H1 (cell line): Measurements from ENCODE around the gene PLK3. TPM values are rescaled to one million over a fixed set of nuclear protein-coding genes. Genes with fewer than 3 reads are reported as not detected.

Experiments
- CTCF ChIA-PET: fragments of 300-600 bp; sonication (Branson Sonifier 250); formaldehyde crosslinking; loops from one replicate; lab custom pipeline; 2021; ENCODE audit not compliant: partially characterized antibody; lab: Charles Lee
- POLR2A ChIA-PET: fragments of 300-600 bp; sonication (Branson Sonifier 250); formaldehyde crosslinking; loops from one replicate; lab custom pipeline; 2021; ENCODE audit warnings: inconsistent platforms; ENCODE audit not compliant: partially characterized antibody; lab: Charles Lee
- DNase-seq, 2 experiments: peaks; one replicate each; pipeline versions ENCODE4 v3.0.0 to v3.0.0-alpha.2; 2010 to 2022; ENCODE audit warnings: low spot score in 2 of 2, low read depth in 1 of 2, mixed read lengths in 1 of 2
- FAIRE-seq: peaks from 2 replicates; lab custom pipeline; 2011; peaks lifted over from hg19 to GRCh38; lab: Jason Lieb, UNC
- H2AFZ ChIP-seq: 2 replicates; pipeline ENCODE4 v1.8.1; 2012; ENCODE audit warnings: low read length, inconsistent platforms
- H2AK5ac ChIP-seq: 2 replicates; pipeline ENCODE4 v1.6.1; 2013; ENCODE audit warnings: low read depth, low read length
- H2BK120ac ChIP-seq: replicated peaks from 2 replicates; pipeline ENCODE3; 2013; ENCODE audit warnings: low read depth, low read length, inconsistent platforms
- H2BK12ac ChIP-seq: 2 replicates; pipeline ENCODE4 v1.6.1; 2013; ENCODE audit warnings: low read depth, low read length
- H2BK15ac ChIP-seq: 2 replicates; pipeline ENCODE4 v1.6.1; 2013; ENCODE audit warnings: low read length
- H2BK20ac ChIP-seq: 2 replicates; pipeline ENCODE4 v1.6.1; 2013; ENCODE audit warnings: low read length
- H2BK5ac ChIP-seq: 2 replicates; pipeline ENCODE4 v1.6.1; 2013; ENCODE audit warnings: low read depth, low read length
- H3K14ac ChIP-seq: 2 replicates; pipeline ENCODE4 v1.6.1; 2013; ENCODE audit warnings: inconsistent platforms; ENCODE audit not compliant: insufficient read length
- H3K18ac ChIP-seq: 2 replicates; pipeline ENCODE4 v1.6.1; 2013; ENCODE audit warnings: low read length; ENCODE audit errors: extremely low read depth
- H3K23ac ChIP-seq: 2 replicates; pipeline ENCODE4 v1.6.1; 2013; ENCODE audit warnings: inconsistent platforms; ENCODE audit not compliant: insufficient read length
- H3K23me2 ChIP-seq: 2 replicates; pipeline ENCODE4 v1.6.1; 2013; ENCODE audit warnings: low read depth, low read length
- H3K27ac ChIP-seq: 2 replicates; pipeline ENCODE4 v1.6.1; 2011; ENCODE audit warnings: low read depth, low read length, inconsistent platforms
- H3K27me3 ChIP-seq, 4 experiments: replicated peaks in 1 of 4; 1 replicate in 1 of 4; 2 replicates in 3 of 4; pipeline versions ENCODE4 v1.6.1 to v1.8.1; 2011 to 2013; ENCODE audit warnings: low read length in 3 of 4, mild to moderate bottlenecking in 3 of 4, inconsistent platforms in 2 of 4, mixed read lengths in 2 of 4, moderate library complexity in 1 of 4; ENCODE audit not compliant: control insufficient read depth in 3 of 4, insufficient read depth in 3 of 4; ENCODE audit errors: extremely low read depth in 1 of 4
- H3K36me3 ChIP-seq, 4 experiments: 2 replicates each; pipeline versions ENCODE4 v1.6.1 to v1.8.1; 2011 to 2013; ENCODE audit warnings: mild to moderate bottlenecking in 4 of 4, low read length in 3 of 4, moderate library complexity in 2 of 4, control low read depth in 1 of 4, inconsistent platforms in 1 of 4; ENCODE audit not compliant: insufficient read depth in 4 of 4, control insufficient read depth in 2 of 4
- H3K4ac ChIP-seq: replicated peaks from 2 replicates; pipeline ENCODE3; 2013; ENCODE audit warnings: low read length, low read depth, mixed read lengths, inconsistent platforms; ENCODE audit not compliant: insufficient read length
- H3K4me1 ChIP-seq, 4 experiments: replicated peaks in 1 of 4; 1 replicate in 1 of 4; 2 replicates in 3 of 4; pipeline versions ENCODE4 v1.6.1 to v1.8.1; 2011 to 2013; ENCODE audit warnings: low read length in 3 of 4, inconsistent platforms in 2 of 4, mixed read lengths in 1 of 4; ENCODE audit not compliant: insufficient read depth in 4 of 4, control insufficient read depth in 3 of 4
- H3K4me2 ChIP-seq, 2 experiments: 2 replicates each; pipeline versions ENCODE4 v1.6.1 to v1.8.1; 2011 to 2013; ENCODE audit warnings: low read depth in 2 of 2, low read length in 2 of 2, control low read depth in 1 of 2, inconsistent platforms in 1 of 2, mild to moderate bottlenecking in 1 of 2; ENCODE audit not compliant: insufficient read depth in 1 of 2
- H3K4me3 ChIP-seq, 4 experiments: fragments of 200-600, 300-600 bp in 1 of 4; sonication (generic), shearing (Covaris generic), sonication (Bioruptor Twin) in 1 of 4; 2 replicates each; pipeline versions ENCODE4 v1.5.1 to v1.8.1; 2011 to 2016; ENCODE audit warnings: low read length in 4 of 4, low read depth in 3 of 4, control low read depth in 2 of 4, inconsistent platforms in 2 of 4, mild to moderate bottlenecking in 2 of 4, mixed read lengths in 1 of 4, moderate library complexity in 1 of 4; ENCODE audit not compliant: insufficient read depth in 2 of 4; ENCODE audit errors: extremely low read depth in 1 of 4
- H3K56ac ChIP-seq: replicated peaks from 2 replicates; pipeline ENCODE3; 2013; ENCODE audit warnings: low read depth, mild to moderate bottlenecking, mixed read lengths, low read length, inconsistent platforms; ENCODE audit not compliant: insufficient read length
- H3K79me1 ChIP-seq: 2 replicates; pipeline ENCODE4 v1.6.1; 2013; ENCODE audit warnings: low read depth, low read length, control low read depth
- H3K79me2 ChIP-seq, 2 experiments: 2 replicates each; pipeline versions ENCODE4 v1.6.1 to v1.8.1; 2012 to 2013; ENCODE audit warnings: low read length in 2 of 2, mild to moderate bottlenecking in 2 of 2, inconsistent platforms in 1 of 2; ENCODE audit not compliant: insufficient read depth in 2 of 2, control insufficient read depth in 1 of 2
- H3K9ac ChIP-seq, 4 experiments: replicated peaks in 1 of 4; 1 replicate in 1 of 4; 2 replicates in 3 of 4; pipeline versions ENCODE4 v1.6.1 to v1.8.1; 2011 to 2013; ENCODE audit warnings: low read depth in 3 of 4, low read length in 3 of 4, control low read depth in 2 of 4, mild to moderate bottlenecking in 2 of 4, moderate library complexity in 2 of 4, inconsistent platforms in 1 of 4; ENCODE audit errors: extremely low read depth in 1 of 4
- H3K9me3 ChIP-seq, 2 experiments: 2 replicates each; pipeline versions ENCODE4 v1.6.1 to v1.8.1; 2012 to 2013; ENCODE audit warnings: mild to moderate bottlenecking in 2 of 2, moderate library complexity in 2 of 2, control low read depth in 1 of 2, inconsistent platforms in 1 of 2, low read depth in 1 of 2, low read length in 1 of 2, mixed read lengths in 1 of 2; ENCODE audit not compliant: insufficient read depth in 2 of 2
- H4K20me1 ChIP-seq, 2 experiments: replicated peaks in 1 of 2; 2 replicates each; pipeline versions ENCODE3 to v1.8.1; 2011 to 2013; ENCODE audit warnings: inconsistent platforms in 2 of 2, low read length in 2 of 2, mild to moderate bottlenecking in 1 of 2; ENCODE audit not compliant: insufficient read depth in 2 of 2, control insufficient read depth in 1 of 2
- H4K5ac ChIP-seq: 2 replicates; pipeline ENCODE4 v1.6.1; 2013; ENCODE audit warnings: low read length, low read depth, mixed read lengths, inconsistent platforms; ENCODE audit not compliant: insufficient read length
- H4K8ac ChIP-seq: 2 replicates; pipeline ENCODE4 v1.8.0; 2013; ENCODE audit warnings: mild to moderate bottlenecking, moderate library complexity, low read length, inconsistent platforms; ENCODE audit not compliant: insufficient read depth; ENCODE audit errors: extremely low read depth
- H4K91ac ChIP-seq: replicated peaks from 2 replicates; pipeline ENCODE3; 2013; ENCODE audit warnings: low read length, mixed read lengths, inconsistent platforms; ENCODE audit not compliant: insufficient read length
- BRCA1 ChIP-seq: IDR thresholded peaks from 2 replicates; pipeline ENCODE4 v1.6.1; 2012; ENCODE audit warnings: low read depth, low read length, improper control_type of control experiment
- E2F6 ChIP-seq: IDR thresholded peaks from 2 replicates; pipeline ENCODE4 v1.6.1; 2012; ENCODE audit warnings: inconsistent platforms
- HDAC6 ChIP-seq: IDR thresholded peaks from one replicate; pipeline ENCODE4 v1.7.1; 2012; ENCODE audit warnings: low read depth, mild to moderate bottlenecking, inconsistent platforms, low read length, moderate library complexity
- KDM4A ChIP-seq: IDR thresholded peaks from one replicate; pipeline ENCODE4 v1.7.1; 2012; ENCODE audit warnings: low read depth, mild to moderate bottlenecking, moderate library complexity, low read length, inconsistent platforms; ENCODE audit not compliant: severe bottlenecking
- KDM5A ChIP-seq: fragments of 200-600 bp; IDR thresholded peaks from 2 replicates; pipeline ENCODE4 v1.7.1; 2012; ENCODE audit warnings: mild to moderate bottlenecking, low read length, inconsistent platforms, mixed read lengths
- MAFK ChIP-seq: IDR thresholded peaks from 2 replicates; pipeline ENCODE4 v1.6.1; 2012; ENCODE audit warnings: low read depth, mild to moderate bottlenecking, improper control_type of control experiment, low read length
- NRF1 ChIP-seq: IDR thresholded peaks from 2 replicates; pipeline ENCODE4 v1.6.1; 2011; ENCODE audit warnings: mild to moderate bottlenecking, low read depth, low read length, improper control_type of control experiment
- POLR2A ChIP-seq, 2 experiments: IDR thresholded peaks; 1 replicate in 1 of 2; 2 replicates in 1 of 2; pipeline ENCODE4 v1.6.1; 2011; ENCODE audit warnings: low read depth in 2 of 2, low read length in 2 of 2, mild to moderate bottlenecking in 2 of 2; ENCODE audit errors: control extremely low read depth in 1 of 2
- RNF2 ChIP-seq: fragments of 200-900, 300-1000 bp; sonication (generic); IDR thresholded peaks from 2 replicates; pipeline ENCODE4 v1.7.1; 2016; ENCODE audit warnings: borderline replicate concordance, low read depth, mild to moderate bottlenecking, antibody characterized with exemption, low read length; ENCODE audit not compliant: poor library complexity, severe bottlenecking; ENCODE audit errors: missing control alignments
- TAF1 ChIP-seq: IDR thresholded peaks from 2 replicates; pipeline ENCODE4 v1.6.1; 2011; ENCODE audit warnings: mild to moderate bottlenecking, low read depth, low read length
- WGBS, 2 experiments: shearing (Covaris generic) in 1 of 2; methylation state at CpG; one replicate each; pipeline versions ENCODE4 v1.1.6 to v1.1.7; 2013 to 2015; ENCODE audit warnings: low lambda C conversion rate in 2 of 2, mixed read lengths in 2 of 2, inconsistent platforms in 1 of 2, low coverage in 1 of 2, missing lambda C conversion rate in 1 of 2; ENCODE audit not compliant: insufficient replicate concordance in 2 of 2, insufficient coverage in 1 of 2, insufficient read length in 1 of 2; ENCODE audit errors: extremely low coverage in 1 of 2, missing lambda C conversion rate in 1 of 2; 5-methylcytosine and 5-hydroxymethylcytosine counted together
- polyA plus RNA-seq, 7 experiments: library from polyadenylated mRNA; depleted of rRNA in 3 of 7; stranded (reverse) in 5 of 7; unstranded in 2 of 7; fragments of >200 nt in 5 of 7; fragments of 200-250 nt in 2 of 7; gene quantifications; 1 replicate in 5 of 7; 2 replicates in 1 of 7; 4 replicates in 1 of 7; pipeline versions ENCODE4 v1.2.1 to v1.2.3, GENCODE V29; 2011 to 2013; ENCODE audit warnings: missing spikeins in 2 of 7, mixed read lengths in 2 of 7
- total RNA-seq: library from RNA; stranded (reverse); fragmentation: NEBNext Ultra II Directional; extraction: Animal tissue kit (Norgen Biotek cat#: 25700); gene quantifications from 2 replicates; pipeline ENCODE4 v1.2.1, GENCODE V29; 2021

Gene PLK3
- total and polyA plus RNA-seq, 2 of the 8 experiments (the other 6 are each of a cell fraction or from before 2014, with no cell fraction given) = 7.9 to 12.3 TPM

DNA sequence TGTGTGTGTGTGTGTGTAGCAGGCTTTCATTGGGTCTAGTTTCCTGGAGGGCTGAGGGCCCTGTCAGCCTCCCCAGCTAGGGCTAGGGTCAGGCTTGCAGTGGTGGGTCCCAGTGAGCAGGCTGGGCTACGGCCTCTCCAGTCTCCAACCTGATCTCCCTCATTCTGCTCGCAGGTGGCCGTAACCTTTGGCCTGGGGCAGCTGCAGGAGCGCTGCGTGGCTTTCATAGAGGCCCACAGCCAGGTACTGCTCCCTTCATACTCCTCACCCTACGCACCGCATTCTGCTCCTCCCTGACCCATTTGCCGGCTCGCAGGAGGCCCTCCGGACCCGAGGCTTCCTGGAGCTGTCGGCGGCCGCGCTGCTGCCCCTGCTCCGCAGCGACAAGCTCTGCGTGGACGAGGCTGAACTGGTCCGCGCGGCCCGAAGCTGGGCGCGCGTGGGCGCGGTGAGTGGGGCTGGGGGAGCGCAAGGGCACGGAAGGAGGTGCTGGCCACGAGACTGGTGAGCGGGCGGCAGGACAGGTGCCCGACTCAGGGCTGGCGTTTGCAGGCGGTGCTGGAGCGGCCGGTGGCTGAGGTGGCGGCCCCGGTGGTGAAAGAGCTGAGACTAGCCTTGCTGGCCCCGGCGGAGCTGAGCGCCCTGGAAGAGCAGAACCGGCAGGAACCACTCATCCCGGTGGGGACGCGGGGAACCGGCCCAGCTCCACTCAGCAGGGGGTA, 12.8 kb downstream of the PLK3 start:
- 33% methylated on average over 37 of the region's 48 CpGs; no CpG with 5 or more reads in 1 of the 2 experiments for WGBS, 2 experiments
- CTCF ChIA-PET = interaction anchor here (0.6 to 6.0 kb wide), 12 partner anchors 9 to 535 kb away, joined by 3 to 51 read pairs (median 6); partner anchors contain the start of genes BEST4, HECTD3, PLK3 and UROD
- Histone ChIP-seq H4K20me1 (no peaks in the 10 kb centered on the region), H4K5ac (no peak overlapping the region), H2BK12ac (peak overlapping the region; percentile 55; the same call in 1 of the 2 replicates), H2BK20ac (0 out of 2 replicates have a peak overlapping the region, but pooled peaks have one; percentile 18), H2AK5ac (no peak overlapping the region; the same call in 1 of the 2 replicates), H4K8ac (peak overlapping the region; percentile 63), H3K18ac (peak overlapping the region; percentile 95; the same call in 1 of the 2 replicates), H3K4me2 (peak overlapping the region; percentile 64 to 88), H3K36me3 (no peaks in the 10 kb centered on the region; a peak in 1 of 8 replicates), H2BK15ac (peak overlapping the region; percentile 88; the same call in 1 of the 2 replicates), H3K56ac (no peak overlapping the region), H3K14ac (no peak overlapping the region), H3K79me1 (no peaks in the 10 kb centered on the region), H2BK120ac (no peak overlapping the region), H3K27ac (no peak overlapping the region), H3K23me2 (peaks cover 6% of the 10 kb centered on the region; the same call in 1 of the 2 replicates), H3K23ac (no peak overlapping the region), H3K4me3 (peak overlapping the region; percentile 32 to 73 (median 64)), H3K4me1 (peaks cover 8 to 26% (median 18%) of the 10 kb centered on the region in 4 experiments), H3K27me3 (peaks cover 0 to 8% (median 1%) of the 10 kb centered on the region in 4 experiments; a peak in 4 of 7 replicates), H3K9ac (peak overlapping the region in 3 of 4 experiments; percentile 59 to 66 (median 61); a peak in 4 of 7 replicates), H3K9me3 (no peaks in the 10 kb centered on the region), H3K79me2 (no peaks in the 10 kb centered on the region), H4K91ac (peak overlapping the region; percentile 77), H2BK5ac (0 out of 2 replicates have a peak overlapping the region, but pooled peaks have one; percentile 28), H2AFZ (no peak overlapping the region; the same call in 1 of the 2 replicates), H3K4ac (peak overlapping the region; percentile 21)
- no peak for FAIRE-seq
- POLR2A ChIA-PET = interaction anchor here (0.9 to 19.2 kb wide), 20 partner anchors 7 to 490 kb away, joined by 3 to 547 read pairs (median 5); partner anchors contain the start of genes BEST4, BTBD19, DYNLT4 and EIF2B3
- DNase-seq = peak in 1 of 2 experiments; percentile 78
- TF ChIP-seq E2F6 = 0 out of 2 replicates have a peak, but pooled peaks have one; percentile 16
- no peak for TF ChIP-seq TAF1
- no peak for TF ChIP-seq NRF1
- no peak for TF ChIP-seq MAFK
- TF ChIP-seq POLR2A (IDR thresholded peaks at IDR 0.05; ENCODE audit: control extremely low read depth in 1 of 2, low read depth in 2 of 2, low read length in 2 of 2) = no peak
- TF ChIP-seq KDM4A = peak; percentile 76
- TF ChIP-seq HDAC6 = no peak
- TF ChIP-seq BRCA1 = no peak
- TF ChIP-seq KDM5A = no peak
- peak; percentile 41 for TF ChIP-seq RNF2
